ENCODE data around the gene PPARA. TPM values are rescaled to one million over a fixed set of nuclear protein-coding genes. Genes with fewer than 3 reads are reported as not detected.

PPARA gene
- total RNA-seq, 1 donor from 2014 or later, result 1.8 TPM

DNA sequence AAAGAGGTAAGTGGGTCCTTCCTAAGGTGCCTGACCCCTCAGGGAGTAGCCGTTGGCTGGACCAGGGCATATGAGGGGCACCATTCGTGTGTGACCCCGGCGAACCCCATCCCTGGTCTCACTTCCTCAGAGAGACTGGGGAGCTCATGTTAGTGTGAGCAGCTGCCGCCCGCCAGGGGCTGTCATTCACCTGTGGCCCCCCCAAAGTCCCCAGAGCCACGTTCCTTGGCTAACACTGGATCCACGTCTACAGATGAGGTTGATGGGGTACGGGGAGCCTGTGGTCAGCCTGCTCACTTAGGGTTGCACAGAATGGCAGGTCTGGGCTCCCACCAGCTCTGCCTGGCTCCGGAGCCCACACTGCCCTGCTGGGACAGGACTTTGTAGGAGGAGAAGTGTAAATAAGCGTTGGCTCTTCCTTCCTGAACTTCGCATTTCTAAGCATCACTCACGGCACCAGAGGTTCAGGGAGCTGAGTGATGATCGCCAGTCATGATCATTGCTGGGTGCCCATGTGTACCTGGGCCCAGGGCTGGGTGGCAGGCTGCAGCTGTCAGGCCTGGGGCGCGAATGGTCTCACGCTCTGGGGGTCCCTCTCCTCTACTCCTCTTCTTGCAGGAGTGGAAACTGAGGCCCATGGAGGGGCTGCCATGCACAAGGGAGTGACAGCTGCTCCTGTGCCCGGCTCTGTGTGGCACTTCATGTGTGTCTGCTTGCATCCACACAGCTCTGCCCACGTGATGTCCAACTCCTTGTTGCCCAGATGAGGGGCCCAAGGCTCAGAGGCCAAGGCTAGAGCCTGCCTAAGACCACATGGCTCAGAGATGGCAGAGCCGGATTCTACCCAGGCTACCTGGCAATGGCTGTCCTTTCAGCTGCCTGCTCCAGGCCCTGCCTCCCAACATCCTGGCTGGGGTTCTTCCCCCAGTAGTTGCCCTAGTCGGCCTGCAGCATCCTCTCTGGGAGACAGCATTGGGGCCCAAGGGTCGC lies 128.6 kb downstream of the PPARA start:
- H3K4me1 Mint-ChIP-seq (ENCODE audit: low read depth, unreplicated experiment), result peaks cover 1% of the 10 kb centered on the region
- no peak for TF ChIP-seq CTCF (IDR thresholded peaks at IDR 0.05; ENCODE audit: partially characterized antibody, unreplicated experiment)
- peaks cover 15% of the 10 kb centered on the region for H3K36me3 Mint-ChIP-seq (ENCODE audit: unreplicated experiment)
- no peak overlapping the region for H3K27ac Mint-ChIP-seq (ENCODE audit: unreplicated experiment)
- H3K27me3 Mint-ChIP-seq (ENCODE audit: unreplicated experiment), result peaks cover 3% of the 10 kb centered on the region
- no peak overlapping the region for H3K4me3 Mint-ChIP-seq (ENCODE audit: unreplicated experiment)
- DNase-seq, result no peak
- H3K9me3 Mint-ChIP-seq (ENCODE audit: unreplicated experiment), result peaks cover 3% of the 10 kb centered on the region

GRCh38 chr22:46280063-46280817 lies 129.9 kb downstream of the PPARA start:
- no peak overlapping the region for H3K27ac Mint-ChIP-seq (ENCODE audit: unreplicated experiment)

GRCh38 chr22:46280999-46281623 lies 130.8 kb downstream of the PPARA start:
- no peak overlapping the region for H3K4me3 Mint-ChIP-seq (ENCODE audit: unreplicated experiment)
- peaks cover 11% of the 10 kb centered on the region for H3K36me3 Mint-ChIP-seq (ENCODE audit: unreplicated experiment)
- no peaks in the 10 kb centered on the region for H3K27me3 Mint-ChIP-seq (ENCODE audit: unreplicated experiment)
- DNase-seq, result no peak
- H3K4me1 Mint-ChIP-seq (ENCODE audit: low read depth, unreplicated experiment), result no peaks in the 10 kb centered on the region
- peaks cover 3% of the 10 kb centered on the region for H3K9me3 Mint-ChIP-seq (ENCODE audit: unreplicated experiment)
- no peak for TF ChIP-seq CTCF (IDR thresholded peaks at IDR 0.05; ENCODE audit: partially characterized antibody, unreplicated experiment)
- H3K27ac Mint-ChIP-seq (ENCODE audit: unreplicated experiment), result no peak overlapping the region

More at GRCh38 chr22:46280063-46280817, 129.9 kb downstream of the PPARA start:
- no peak for DNase-seq
- Mint-ChIP-seq H3K27me3 (ENCODE audit: unreplicated experiment) (no peaks in the 10 kb centered on the region), H3K36me3 (ENCODE audit: unreplicated experiment) (peaks cover 18% of the 10 kb centered on the region), H3K9me3 (ENCODE audit: unreplicated experiment) (peaks cover 3% of the 10 kb centered on the region), H3K4me3 (ENCODE audit: unreplicated experiment) (no peak overlapping the region), H3K4me1 (ENCODE audit: low read depth, unreplicated experiment) (no peaks in the 10 kb centered on the region)
- TF ChIP-seq CTCF (IDR thresholded peaks at IDR 0.05; ENCODE audit: partially characterized antibody, unreplicated experiment), result no peak

DNA sequence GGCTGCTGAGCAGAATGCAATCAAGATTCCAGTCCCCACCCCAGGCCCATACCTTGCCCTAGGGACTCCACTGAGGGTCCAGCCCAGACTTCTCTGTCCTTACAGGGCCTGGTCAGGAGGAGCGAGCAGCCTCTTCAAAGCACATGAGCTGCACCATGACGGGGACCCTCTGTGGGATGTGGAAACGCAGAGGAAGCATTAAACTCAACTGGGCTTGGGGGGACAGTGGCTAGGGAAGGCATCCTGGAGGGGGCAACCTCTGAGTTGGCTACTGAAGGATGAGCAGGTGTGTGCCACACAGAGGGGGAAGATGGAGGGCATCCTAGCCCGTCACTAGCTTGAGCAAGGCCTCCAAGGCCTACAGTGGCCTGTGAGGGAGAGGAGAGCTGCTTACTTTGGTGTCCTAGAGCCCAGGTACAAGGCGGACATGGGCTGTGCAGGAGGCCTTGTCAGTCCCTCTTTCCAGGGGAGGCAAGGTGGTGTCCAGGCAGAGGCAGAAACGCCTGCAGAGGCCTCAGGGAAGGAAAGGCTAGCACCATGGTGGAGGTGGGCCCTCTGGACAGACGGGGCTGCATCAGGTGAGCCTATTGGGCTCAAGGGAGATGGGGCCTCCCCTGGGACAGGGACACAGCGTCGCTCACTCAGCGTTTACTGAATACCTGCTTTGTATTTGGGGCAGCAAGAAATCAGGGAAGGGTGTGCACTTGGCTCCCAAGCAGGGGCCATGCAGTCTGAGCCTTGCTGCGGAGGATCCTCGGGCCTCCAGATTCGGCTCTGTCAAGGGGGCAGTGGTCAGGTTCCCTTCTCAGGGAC lies 131.7 kb downstream of the PPARA start:
- no peak overlapping the region for H3K27ac Mint-ChIP-seq (ENCODE audit: unreplicated experiment)
- no peak for TF ChIP-seq CTCF (IDR thresholded peaks at IDR 0.05; ENCODE audit: partially characterized antibody, unreplicated experiment)
- DNase-seq, result no peak
- H3K9me3 Mint-ChIP-seq (ENCODE audit: unreplicated experiment), result peaks cover 3% of the 10 kb centered on the region
- H3K4me3 Mint-ChIP-seq (ENCODE audit: unreplicated experiment), result no peak overlapping the region
- no peaks in the 10 kb centered on the region for H3K27me3 Mint-ChIP-seq (ENCODE audit: unreplicated experiment)
- no peaks in the 10 kb centered on the region for H3K4me1 Mint-ChIP-seq (ENCODE audit: low read depth, unreplicated experiment)
- peaks cover 11% of the 10 kb centered on the region for H3K36me3 Mint-ChIP-seq (ENCODE audit: unreplicated experiment)
